Osteocyte (in vitro differentiated cells): ENCODE results near the gene MRFAP1L1. TPM values are rescaled to one million over a fixed set of nuclear protein-coding genes. Genes with fewer than 3 reads are reported as not detected.

Experiments used
- DNase-seq: peaks from one replicate; pipeline ENCODE4 v3.0.0; 2021; ENCODE audit warnings: mixed read lengths; ENCODE audit not compliant: unreplicated experiment; ENCODE audit errors: extremely low spot score
- H3K27ac Mint-ChIP-seq: one replicate; pipeline ENCODE4 v1.8.0; 2021; ENCODE audit warnings: mild to moderate bottlenecking, mixed read lengths; ENCODE audit not compliant: unreplicated experiment
- H3K27me3 Mint-ChIP-seq: one replicate; pipeline ENCODE4 v1.8.0; 2021; ENCODE audit warnings: mixed read lengths; ENCODE audit not compliant: unreplicated experiment
- H3K36me3 Mint-ChIP-seq: one replicate; pipeline ENCODE4 v1.8.0; 2021; ENCODE audit warnings: mixed read lengths; ENCODE audit not compliant: unreplicated experiment
- H3K4me1 Mint-ChIP-seq: one replicate; pipeline ENCODE4 v1.8.0; 2021; ENCODE audit warnings: mixed read lengths; ENCODE audit not compliant: unreplicated experiment
- H3K4me3 Mint-ChIP-seq: one replicate; pipeline ENCODE4 v1.8.0; 2021; ENCODE audit warnings: mild to moderate bottlenecking, moderate library complexity, mixed read lengths; ENCODE audit not compliant: unreplicated experiment
- H3K9me3 Mint-ChIP-seq: one replicate; pipeline ENCODE4 v1.8.0; 2021; ENCODE audit warnings: mixed read lengths; ENCODE audit not compliant: unreplicated experiment
- CTCF ChIP-seq: fragments of 200-600 bp; sonication (generic); IDR thresholded peaks from 2 replicates; pipeline ENCODE4 v1.5.0; 2021; ENCODE audit warnings: antibody characterized with exemption, mild to moderate bottlenecking, moderate library complexity
- total RNA-seq: library from RNA; stranded (reverse); gene quantifications from 2 replicates; pipeline ENCODE4 v1.2.1, GENCODE V29; 2021

The MRFAP1L1 gene
- total RNA-seq, 1 donor from 2014 or later: 58.6 TPM

DNA sequence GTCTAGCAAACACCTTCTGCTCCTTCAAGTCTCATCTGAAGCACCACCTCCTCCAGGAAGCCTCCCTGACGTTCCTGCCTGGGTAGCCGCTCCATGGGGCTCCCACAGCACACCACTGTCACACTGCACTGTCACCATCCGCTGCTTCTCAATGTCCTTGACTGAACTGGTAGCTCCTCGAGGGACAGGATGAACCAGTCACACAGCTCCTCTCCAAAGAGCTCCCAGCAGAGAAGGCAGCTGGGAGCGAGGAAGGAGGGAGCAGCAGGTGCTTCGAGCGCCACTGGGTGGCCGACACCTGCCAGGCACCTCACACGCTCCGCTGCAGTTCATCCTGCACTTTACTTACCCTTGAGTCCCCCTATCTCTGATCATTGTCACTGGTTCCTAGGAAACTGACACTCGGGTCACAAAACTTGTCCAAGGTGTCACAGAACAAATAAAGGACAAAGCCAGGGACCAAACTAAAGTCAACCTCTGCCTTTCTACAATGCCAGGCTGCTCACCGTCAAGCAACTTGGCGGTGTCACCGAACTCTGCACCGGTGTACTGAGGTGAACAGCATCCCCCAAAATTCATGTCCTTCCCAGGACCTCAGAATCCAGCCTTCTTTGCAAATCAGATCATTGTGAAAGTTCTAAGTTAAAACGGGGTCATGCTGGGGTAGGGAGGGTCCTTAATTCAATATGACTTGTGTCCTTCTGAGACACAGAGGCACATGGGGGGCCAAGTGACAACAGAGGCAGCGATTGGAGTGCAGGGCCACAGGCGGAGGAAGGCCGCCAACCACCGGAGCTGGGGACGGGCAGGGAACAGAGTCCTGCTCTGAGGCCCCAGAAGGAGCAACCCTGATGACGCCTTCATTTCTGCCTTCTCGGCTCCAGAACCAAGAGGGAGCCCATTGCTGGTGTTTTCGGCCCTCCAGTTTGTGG, 21.5 kb downstream of the MRFAP1L1 start:
- peaks cover 36% of the 10 kb centered on the region for H3K4me1 Mint-ChIP-seq
- no peaks in the 10 kb centered on the region for H3K27me3 Mint-ChIP-seq
- DNase-seq: no peak
- peaks cover 2% of the 10 kb centered on the region for H3K36me3 Mint-ChIP-seq
- H3K4me3 Mint-ChIP-seq: peak overlapping the region; percentile 22
- peak overlapping the region; percentile 85 for H3K27ac Mint-ChIP-seq
- no peak for TF ChIP-seq CTCF
- H3K9me3 Mint-ChIP-seq: no peaks in the 10 kb centered on the region

DNA sequence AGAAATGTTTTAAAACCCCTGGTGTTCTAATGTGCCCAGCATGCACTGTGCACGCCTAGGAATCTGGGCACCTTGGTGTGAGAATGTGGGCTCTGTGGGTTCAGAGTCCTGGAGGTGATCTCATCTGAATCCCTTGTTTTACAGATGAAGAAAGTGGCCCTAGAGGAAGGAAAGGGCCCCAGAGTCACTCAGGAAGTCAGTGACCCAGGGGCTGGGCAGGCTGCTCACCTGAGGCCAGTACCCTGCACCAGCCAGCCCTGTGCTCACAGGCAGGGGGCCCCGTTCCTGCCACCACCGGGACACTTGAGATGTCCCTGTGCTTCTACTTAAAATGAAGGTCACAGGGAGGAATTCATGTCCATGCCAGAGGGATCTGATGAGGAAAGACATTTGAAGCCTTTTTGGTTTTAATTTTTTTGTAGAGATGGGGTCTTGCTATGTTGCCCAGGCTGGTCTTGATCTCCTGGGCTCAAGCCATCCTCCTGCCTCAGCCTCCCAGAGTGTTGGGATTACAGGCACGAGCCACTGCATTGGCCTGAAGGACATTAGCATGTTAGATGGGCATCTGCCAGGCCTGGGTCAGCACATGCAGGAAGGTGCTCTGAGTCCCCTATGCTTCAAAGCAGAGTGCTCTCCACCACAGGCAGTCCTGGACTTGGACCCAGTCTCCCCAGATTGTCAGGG, 23.4 kb downstream of the MRFAP1L1 start:
- Mint-ChIP-seq H3K4me1 (peaks cover 30% of the 10 kb centered on the region), H3K27me3 (no peaks in the 10 kb centered on the region), H3K9me3 (no peaks in the 10 kb centered on the region), H3K36me3 (peaks cover 2% of the 10 kb centered on the region), H3K27ac (no peak overlapping the region), H3K4me3 (no peak overlapping the region)
- no peak for DNase-seq
- no peak for TF ChIP-seq CTCF

DNA sequence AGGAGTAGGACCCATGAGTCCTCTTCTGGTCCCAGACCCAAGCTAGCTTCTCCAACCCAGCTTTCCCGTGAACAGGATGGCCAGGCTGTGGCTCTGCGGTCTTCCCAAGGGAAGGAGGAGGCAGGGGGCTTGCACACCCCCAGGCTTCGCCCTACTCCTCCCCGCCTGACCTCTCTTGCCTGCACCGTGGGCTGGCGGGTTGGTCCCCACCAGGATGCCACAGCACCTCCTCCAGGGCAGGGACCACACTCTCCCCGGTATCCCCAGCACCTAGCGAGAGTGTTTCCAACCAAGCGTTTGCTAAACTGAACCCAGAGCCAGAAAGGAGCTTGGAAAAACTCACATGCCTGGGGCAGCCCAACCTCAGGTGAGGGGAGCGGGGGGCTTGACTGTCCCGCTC, 25.0 kb downstream of the MRFAP1L1 start:
- H3K36me3 Mint-ChIP-seq: peaks cover 2% of the 10 kb centered on the region

GRCh38 chr4:6682862-6683590, 26.6 kb downstream of the MRFAP1L1 start:
- H3K4me1 Mint-ChIP-seq: peaks cover 5% of the 10 kb centered on the region
- H3K4me3 Mint-ChIP-seq: no peak overlapping the region
- no peak overlapping the region for H3K27ac Mint-ChIP-seq
- no peaks in the 10 kb centered on the region for H3K27me3 Mint-ChIP-seq
- H3K36me3 Mint-ChIP-seq: peaks cover 2% of the 10 kb centered on the region
- DNase-seq: no peak
- TF ChIP-seq CTCF: no peak
- peaks cover 7% of the 10 kb centered on the region for H3K9me3 Mint-ChIP-seq

More for the DNA sequence above, 25.0 kb downstream of the MRFAP1L1 start:
- Mint-ChIP-seq H3K4me1 (peaks cover 21% of the 10 kb centered on the region), H3K27me3 (no peaks in the 10 kb centered on the region), H3K9me3 (peaks cover 7% of the 10 kb centered on the region), H3K4me3 (no peak overlapping the region), H3K27ac (no peak overlapping the region)
- TF ChIP-seq CTCF: no peak
- no peak for DNase-seq
